Skeletal muscle satellite cell (primary cell): ENCODE measurements around the gene PPP2R3A.
"Not testable (repeated sequence)": the region's sequence is repeated elsewhere in the genome, so short reads cannot be mapped to it uniquely, and the experiment has no call there.

Experiments
- H3K27me3 ChIP-seq: 2 replicates; pipeline ENCODE4 v1.7.0; 2013; ENCODE audit warnings: low read length; ENCODE audit not compliant: control insufficient read depth, insufficient read depth
- H3K36me3 ChIP-seq: 2 replicates; pipeline ENCODE4 v1.7.0; 2013; ENCODE audit warnings: mild to moderate bottlenecking, control low read depth, low read length; ENCODE audit not compliant: insufficient read depth
- H3K4me1 ChIP-seq: 2 replicates; pipeline ENCODE4 v1.7.0; 2013; ENCODE audit warnings: low read length; ENCODE audit not compliant: control insufficient read depth, insufficient read depth
- H3K4me2 ChIP-seq: 2 replicates; pipeline ENCODE4 v1.7.0; 2013; ENCODE audit warnings: mild to moderate bottlenecking, low read length
- H3K4me3 ChIP-seq: 2 replicates; pipeline ENCODE4 v1.7.0; 2013; ENCODE audit warnings: low read length
- H3K9ac ChIP-seq: 2 replicates; pipeline ENCODE4 v1.7.0; 2013; ENCODE audit warnings: mild to moderate bottlenecking, low read depth, low read length, moderate library complexity
- H3K9me3 ChIP-seq: replicated peaks from 2 replicates; pipeline ENCODE4 v1.7.0; 2013; ENCODE audit warnings: mild to moderate bottlenecking, control low read depth, low read length

Gene PPP2R3A

GRCh38 chr3:136166507-136166906 lies 201.0 kb downstream of the PPP2R3A start:
- Histone ChIP-seq H3K4me1 (peaks cover 13% of the 10 kb centered on the region), H3K9ac (no peak overlapping the region), H3K27me3 (no peaks in the 10 kb centered on the region), H3K9me3 (no peaks in the 10 kb centered on the region), H3K36me3 (no peaks in the 10 kb centered on the region), H3K4me3 (no peak overlapping the region), H3K4me2 (no peak overlapping the region)

GRCh38 chr3:136168236-136168635 lies 202.7 kb downstream of the PPP2R3A start:
- not testable (repeated sequence) for H3K9ac ChIP-seq, H3K4me3 ChIP-seq, H3K27me3 ChIP-seq, H3K9me3 ChIP-seq, H3K4me2 ChIP-seq, H3K36me3 ChIP-seq
- peaks cover 20% of the 10 kb centered on the region for H3K4me1 ChIP-seq

GRCh38 chr3:136171097-136171542 lies 205.6 kb downstream of the PPP2R3A start:
- peaks cover 24% of the 10 kb centered on the region for H3K4me1 ChIP-seq
- H3K27me3 ChIP-seq = no peaks in the 10 kb centered on the region
- peak overlapping the region; percentile 23 for H3K9ac ChIP-seq
- H3K9me3 ChIP-seq = no peaks in the 10 kb centered on the region
- H3K36me3 ChIP-seq = no peaks in the 10 kb centered on the region
- no peak overlapping the region for H3K4me3 ChIP-seq
- no peak overlapping the region for H3K4me2 ChIP-seq

- no peaks in the 10 kb centered on the region for H3K9me3 ChIP-seq
- no peak overlapping the region for H3K9ac ChIP-seq
- H3K27me3 ChIP-seq = no peaks in the 10 kb centered on the region
- no peaks in the 10 kb centered on the region for H3K36me3 ChIP-seq
- peaks cover 20% of the 10 kb centered on the region for H3K4me1 ChIP-seq
- no peak overlapping the region for H3K4me2 ChIP-seq
- H3K4me3 ChIP-seq = no peak overlapping the region
These were observed 208.5 kb downstream of the PPP2R3A start for GRCh38 chr3:136173939-136174490.

- Histone ChIP-seq H3K4me3 (no peak overlapping the region), H3K9me3 (no peaks in the 10 kb centered on the region), H3K4me1 (peaks cover 9% of the 10 kb centered on the region), H3K36me3 (no peaks in the 10 kb centered on the region), H3K4me2 (no peak overlapping the region), H3K27me3 (no peaks in the 10 kb centered on the region), H3K9ac (no peak overlapping the region)
These were observed 212.3 kb downstream of the PPP2R3A start for GRCh38 chr3:136177876-136178275.

- Histone ChIP-seq H3K4me3 (no peak overlapping the region), H3K9me3 (no peaks in the 10 kb centered on the region), H3K27me3 (no peaks in the 10 kb centered on the region), H3K36me3 (no peaks in the 10 kb centered on the region), H3K4me2 (no peak overlapping the region), H3K9ac (no peak overlapping the region), H3K4me1 (peaks cover 19% of the 10 kb centered on the region)
These were observed 216.2 kb downstream of the PPP2R3A start for GRCh38 chr3:136181741-136182140.

- no peaks in the 10 kb centered on the region for H3K36me3 ChIP-seq
- H3K4me2 ChIP-seq = no peak overlapping the region
- H3K9ac ChIP-seq = no peak overlapping the region
- H3K27me3 ChIP-seq = no peaks in the 10 kb centered on the region
- peaks cover 28% of the 10 kb centered on the region for H3K4me1 ChIP-seq
- H3K9me3 ChIP-seq = no peaks in the 10 kb centered on the region
- H3K4me3 ChIP-seq = no peak overlapping the region
These were observed 219.2 kb downstream of the PPP2R3A start for GRCh38 chr3:136184703-136185102.

- Histone ChIP-seq H3K9me3 (no peaks in the 10 kb centered on the region), H3K9ac (no peak overlapping the region), H3K4me2 (peak overlapping the region; percentile 44), H3K36me3 (peaks cover 1% of the 10 kb centered on the region), H3K27me3 (no peaks in the 10 kb centered on the region), H3K4me3 (no peak overlapping the region), H3K4me1 (peaks cover 29% of the 10 kb centered on the region)
These were observed 220.8 kb downstream of the PPP2R3A start for GRCh38 chr3:136186344-136186743.

GRCh38 chr3:136186846-136187245 lies 221.3 kb downstream of the PPP2R3A start:
- H3K9ac ChIP-seq = no peak overlapping the region
- H3K4me3 ChIP-seq = no peak overlapping the region

GRCh38 chr3:136187868-136188267 lies 222.3 kb downstream of the PPP2R3A start:
- H3K9me3 ChIP-seq = no peaks in the 10 kb centered on the region
- no peak overlapping the region for H3K4me2 ChIP-seq
- peaks cover 37% of the 10 kb centered on the region for H3K4me1 ChIP-seq
- no peak overlapping the region for H3K9ac ChIP-seq
- H3K36me3 ChIP-seq = peaks cover 4% of the 10 kb centered on the region
- H3K4me3 ChIP-seq = no peak overlapping the region
- no peaks in the 10 kb centered on the region for H3K27me3 ChIP-seq

More at GRCh38 chr3:136186846-136187245, 221.3 kb downstream of the PPP2R3A start:
- no peak overlapping the region for H3K4me2 ChIP-seq
- H3K9me3 ChIP-seq = no peaks in the 10 kb centered on the region
- no peaks in the 10 kb centered on the region for H3K27me3 ChIP-seq
- peaks cover 4% of the 10 kb centered on the region for H3K36me3 ChIP-seq
- H3K4me1 ChIP-seq = peaks cover 34% of the 10 kb centered on the region

- H3K9ac ChIP-seq = no peak overlapping the region
- H3K4me3 ChIP-seq = no peak overlapping the region
- no peaks in the 10 kb centered on the region for H3K27me3 ChIP-seq
- peaks cover 33% of the 10 kb centered on the region for H3K4me1 ChIP-seq
- no peak overlapping the region for H3K4me2 ChIP-seq
- peaks cover 4% of the 10 kb centered on the region for H3K36me3 ChIP-seq
- no peaks in the 10 kb centered on the region for H3K9me3 ChIP-seq
These were observed 223.5 kb downstream of the PPP2R3A start for GRCh38 chr3:136189043-136189442.

- Histone ChIP-seq H3K4me3 (no peak overlapping the region), H3K4me1 (peaks cover 33% of the 10 kb centered on the region), H3K27me3 (no peaks in the 10 kb centered on the region), H3K9ac (no peak overlapping the region), H3K9me3 (no peaks in the 10 kb centered on the region), H3K4me2 (no peak overlapping the region), H3K36me3 (peaks cover 7% of the 10 kb centered on the region)
These were observed 224.5 kb downstream of the PPP2R3A start for GRCh38 chr3:136189859-136190617.
